Parathyroid adenoma (tissue), 2 donors: ENCODE measurements around the gene FNDC3B.

Experiments
- H2AFZ ChIP-seq: fragments of 300-600 bp; sonication (generic); one replicate; pipeline ENCODE4 v1.7.0; 2017; ENCODE audit warnings: antibody characterized with exemption, mild to moderate bottlenecking
- H3K27ac ChIP-seq: fragments of 300-600 bp; sonication (generic); one replicate; pipeline ENCODE4 v1.7.0; 2017
- H3K27me3 ChIP-seq: fragments of 300-600 bp; sonication (generic); one replicate; pipeline ENCODE4 v1.7.0; 2017; ENCODE audit warnings: low read length; ENCODE audit not compliant: control insufficient read depth, insufficient read depth
- H3K36me3 ChIP-seq: fragments of 300-600 bp; sonication (generic); one replicate; pipeline ENCODE4 v1.7.0; 2017; ENCODE audit warnings: low read length; ENCODE audit not compliant: control insufficient read depth, insufficient read depth
- H3K4me1 ChIP-seq: fragments of 300-600 bp; sonication (generic); one replicate; pipeline ENCODE4 v1.7.0; 2017; ENCODE audit warnings: control low read depth
- H3K4me2 ChIP-seq: fragments of 300-600 bp; sonication (generic); one replicate; pipeline ENCODE4 v1.7.0; 2017; ENCODE audit warnings: low read length
- H3K4me3 ChIP-seq: fragments of 300-600 bp; sonication (generic); one replicate; pipeline ENCODE4 v1.7.0; 2017; ENCODE audit warnings: low read depth, low read length
- H3K79me2 ChIP-seq: fragments of 300-600 bp; sonication (generic); one replicate; pipeline ENCODE4 v1.7.0; 2017; ENCODE audit warnings: control low read depth
- H3K9ac ChIP-seq: fragments of 300-600 bp; sonication (generic); one replicate; pipeline ENCODE4 v1.7.0; 2017; ENCODE audit warnings: mild to moderate bottlenecking
- H3K9me3 ChIP-seq: fragments of 300-600 bp; sonication (generic); one replicate; pipeline ENCODE4 v1.7.0; 2017; ENCODE audit warnings: low read length; ENCODE audit not compliant: control insufficient read depth
- CTCF ChIP-seq: fragments of 300-600 bp; sonication (generic); IDR thresholded peaks from one replicate; pipeline ENCODE4 v1.7.0; 2017; ENCODE audit warnings: antibody characterized with exemption, mild to moderate bottlenecking
- donor health status: primary hyperparathyroidism.

FNDC3B gene

GRCh38 chr3:172158741-172159140 lies 119.4 kb downstream of the FNDC3B start:
- no peak overlapping the region for H3K4me3 ChIP-seq
- no peaks in the 10 kb centered on the region for H3K9me3 ChIP-seq
- no peak overlapping the region for H2AFZ ChIP-seq
- TF ChIP-seq CTCF = no peak
- H3K36me3 ChIP-seq = no peaks in the 10 kb centered on the region
- H3K27me3 ChIP-seq = no peaks in the 10 kb centered on the region
- H3K4me1 ChIP-seq = peaks cover 26% of the 10 kb centered on the region
- no peak overlapping the region for H3K9ac ChIP-seq
- H3K4me2 ChIP-seq = no peak overlapping the region
- peaks cover 20% of the 10 kb centered on the region for H3K79me2 ChIP-seq
- H3K27ac ChIP-seq = no peak overlapping the region

- Histone ChIP-seq H2AFZ (no peak overlapping the region), H3K4me2 (no peak overlapping the region), H3K79me2 (peaks cover 21% of the 10 kb centered on the region), H3K9ac (no peak overlapping the region), H3K36me3 (no peaks in the 10 kb centered on the region), H3K27ac (no peak overlapping the region), H3K4me1 (peaks cover 21% of the 10 kb centered on the region), H3K4me3 (no peak overlapping the region), H3K27me3 (no peaks in the 10 kb centered on the region), H3K9me3 (no peaks in the 10 kb centered on the region)
- no peak for TF ChIP-seq CTCF
Measured at GRCh38 chr3:172159376-172159775, 120.0 kb downstream of the FNDC3B start.

DNA sequence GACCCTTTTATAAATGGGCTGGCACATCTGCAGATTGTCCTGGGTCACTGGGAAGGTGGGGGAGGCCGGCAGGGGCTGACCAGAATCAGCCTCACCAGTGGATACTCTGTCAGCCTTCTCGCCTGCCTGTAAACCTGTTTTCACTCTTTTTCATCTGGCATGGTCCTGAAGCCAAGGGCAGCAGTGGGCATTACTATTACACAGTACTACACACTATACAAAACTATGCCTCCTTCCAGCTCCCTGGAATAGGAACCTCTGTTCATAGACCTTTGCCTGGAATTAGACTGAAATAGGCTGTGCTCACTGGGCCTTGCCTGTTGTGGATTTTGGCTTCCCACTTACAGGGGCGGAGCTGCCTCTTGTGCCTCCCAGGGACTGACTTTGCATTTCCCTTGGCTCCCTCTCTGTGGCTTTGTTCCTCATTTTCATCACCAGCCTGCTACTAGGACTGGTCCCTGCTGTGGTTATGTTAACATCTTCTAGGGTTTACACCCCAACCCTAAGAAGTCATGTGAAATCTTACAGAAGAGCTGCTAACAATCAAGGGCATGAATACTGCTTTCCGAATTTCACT lies 120.7 kb downstream of the FNDC3B start:
- Histone ChIP-seq H3K9ac (no peak overlapping the region), H3K4me1 (peaks cover 17% of the 10 kb centered on the region), H3K36me3 (no peaks in the 10 kb centered on the region)

DNA sequence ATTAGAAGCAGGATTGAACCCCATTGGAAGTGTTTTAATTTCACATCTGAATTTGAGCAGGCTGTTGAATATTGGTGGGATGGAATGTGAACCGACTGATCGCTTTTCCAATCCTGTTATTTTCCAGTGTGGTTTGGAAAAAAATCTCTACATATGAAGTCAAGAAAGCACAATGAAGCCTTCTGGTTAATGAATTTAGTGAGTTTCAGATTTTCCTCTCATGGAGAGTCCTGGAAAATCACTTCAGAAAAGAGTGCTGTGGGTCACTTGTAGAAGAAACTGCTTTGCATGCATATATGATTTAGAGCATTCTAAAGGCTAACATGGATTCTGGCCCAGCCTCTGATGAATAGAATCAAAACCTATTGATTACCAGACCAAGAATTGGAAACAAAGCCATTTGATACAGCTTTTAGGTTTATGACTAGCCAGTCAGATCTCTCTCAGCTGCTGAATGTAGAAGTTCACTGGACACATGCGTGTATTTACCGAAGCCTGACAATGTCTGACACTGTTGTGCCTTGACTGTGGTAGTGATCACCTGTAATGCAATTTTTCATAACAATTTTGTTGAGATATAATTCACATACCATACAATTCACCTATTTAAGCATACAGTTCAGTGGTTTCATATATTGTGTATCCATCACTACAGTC lies 121.9 kb downstream of the FNDC3B start:
- peaks cover 8% of the 10 kb centered on the region for H3K4me1 ChIP-seq
- H3K27me3 ChIP-seq = no peaks in the 10 kb centered on the region
- no peaks in the 10 kb centered on the region for H3K9me3 ChIP-seq
- no peak overlapping the region for H3K27ac ChIP-seq
- no peak overlapping the region for H3K9ac ChIP-seq
- H3K4me2 ChIP-seq = no peak overlapping the region
- no peak overlapping the region for H3K4me3 ChIP-seq
- TF ChIP-seq CTCF = no peak
- H3K79me2 ChIP-seq = peaks cover 20% of the 10 kb centered on the region
- H2AFZ ChIP-seq = no peak overlapping the region
- no peaks in the 10 kb centered on the region for H3K36me3 ChIP-seq

More for the DNA sequence above, 120.7 kb downstream of the FNDC3B start:
- Histone ChIP-seq H3K4me2 (no peak overlapping the region), H2AFZ (no peak overlapping the region), H3K9me3 (no peaks in the 10 kb centered on the region), H3K79me2 (peaks cover 17% of the 10 kb centered on the region), H3K27me3 (no peaks in the 10 kb centered on the region), H3K4me3 (no peak overlapping the region), H3K27ac (no peak overlapping the region)
- TF ChIP-seq CTCF = no peak

DNA sequence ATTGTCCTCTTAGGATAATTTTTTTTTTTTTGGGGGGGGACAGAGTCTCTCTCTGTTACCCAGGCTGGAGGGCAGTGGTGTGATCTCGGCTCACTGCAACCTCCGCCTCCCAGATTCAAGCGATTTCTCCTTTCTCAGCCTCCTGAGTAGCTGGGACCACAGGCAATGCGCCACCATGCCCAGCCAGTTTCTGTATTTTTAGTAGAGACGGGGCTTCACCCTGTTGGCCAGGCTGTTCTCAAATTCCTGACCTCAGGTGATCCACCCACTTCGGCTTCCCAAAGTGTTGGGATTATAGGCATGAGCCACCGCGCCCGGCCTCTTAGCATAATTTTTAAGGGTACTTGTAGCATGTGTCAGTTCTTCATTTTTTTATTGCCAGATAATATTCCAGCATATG lies 122.6 kb downstream of the FNDC3B start:
- peaks cover 25% of the 10 kb centered on the region for H3K79me2 ChIP-seq
- no peaks in the 10 kb centered on the region for H3K36me3 ChIP-seq
- H3K9ac ChIP-seq = no peak overlapping the region
- no peak overlapping the region for H3K4me2 ChIP-seq
- TF ChIP-seq CTCF = no peak
- peaks cover under 1% of the 10 kb centered on the region for H3K4me1 ChIP-seq
- no peak overlapping the region for H3K4me3 ChIP-seq
- no peaks in the 10 kb centered on the region for H3K9me3 ChIP-seq
- H3K27me3 ChIP-seq = no peaks in the 10 kb centered on the region
- no peak overlapping the region for H3K27ac ChIP-seq
- no peak overlapping the region for H2AFZ ChIP-seq
